ENCODE results near the gene UBE2K. TPM values are rescaled to one million over a fixed set of nuclear protein-coding genes. Genes with fewer than 3 reads are reported as not detected.

Gene UBE2K
- total RNA-seq, 1 donor from 2014 or later, result 77.3 TPM

DNA sequence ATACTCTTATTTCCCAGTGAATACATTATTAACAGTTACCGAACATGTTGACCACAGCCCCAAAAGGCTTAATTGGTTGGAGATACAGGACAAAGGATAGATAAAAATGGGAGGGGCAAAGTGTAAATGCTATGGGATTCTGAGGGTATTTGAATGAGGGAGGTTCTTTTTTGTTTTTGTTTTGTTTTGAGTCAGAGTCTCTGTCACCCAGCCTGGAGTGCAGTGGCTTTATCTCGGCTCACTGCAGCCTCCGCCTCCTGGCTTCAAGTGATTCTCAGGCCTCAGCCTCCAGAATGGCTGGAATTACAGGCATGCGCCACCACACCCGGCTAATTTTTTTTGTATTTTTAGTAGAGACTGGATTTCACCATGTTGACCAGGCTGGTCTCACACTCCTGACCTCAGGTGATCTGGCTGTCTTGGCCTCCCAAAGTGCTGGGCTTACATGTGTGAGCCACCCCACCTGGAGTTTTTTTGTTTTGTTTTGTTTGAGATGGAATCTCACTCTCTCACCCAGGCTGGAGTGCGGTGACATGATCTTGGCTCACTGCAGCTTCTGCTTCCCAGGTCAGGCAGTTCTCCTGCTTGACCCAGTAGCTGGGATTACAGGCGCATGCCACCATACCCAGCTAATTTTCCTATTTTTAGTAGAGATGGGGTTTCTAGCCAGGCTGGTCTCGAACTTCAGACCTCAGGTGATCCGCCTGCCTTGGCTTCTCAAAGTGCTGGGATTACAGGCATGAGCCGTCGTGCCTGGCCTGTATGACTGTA is 9.0 kb downstream of the UBE2K start:
- no peaks in the 10 kb centered on the region for H3K27me3 Mint-ChIP-seq (ENCODE audit: unreplicated experiment)
- peaks cover 39% of the 10 kb centered on the region for H3K4me1 Mint-ChIP-seq (ENCODE audit: unreplicated experiment)
- peak overlapping the region; percentile 73 for H3K27ac Mint-ChIP-seq (ENCODE audit: unreplicated experiment)
- no peaks in the 10 kb centered on the region for H3K9me3 Mint-ChIP-seq (ENCODE audit: unreplicated experiment)
- DNase-seq (ENCODE audit: extremely low spot score, unreplicated experiment), result peak; percentile 36
- no peak overlapping the region for H3K4me3 Mint-ChIP-seq (ENCODE audit: unreplicated experiment)
- TF ChIP-seq, protein P1, sequence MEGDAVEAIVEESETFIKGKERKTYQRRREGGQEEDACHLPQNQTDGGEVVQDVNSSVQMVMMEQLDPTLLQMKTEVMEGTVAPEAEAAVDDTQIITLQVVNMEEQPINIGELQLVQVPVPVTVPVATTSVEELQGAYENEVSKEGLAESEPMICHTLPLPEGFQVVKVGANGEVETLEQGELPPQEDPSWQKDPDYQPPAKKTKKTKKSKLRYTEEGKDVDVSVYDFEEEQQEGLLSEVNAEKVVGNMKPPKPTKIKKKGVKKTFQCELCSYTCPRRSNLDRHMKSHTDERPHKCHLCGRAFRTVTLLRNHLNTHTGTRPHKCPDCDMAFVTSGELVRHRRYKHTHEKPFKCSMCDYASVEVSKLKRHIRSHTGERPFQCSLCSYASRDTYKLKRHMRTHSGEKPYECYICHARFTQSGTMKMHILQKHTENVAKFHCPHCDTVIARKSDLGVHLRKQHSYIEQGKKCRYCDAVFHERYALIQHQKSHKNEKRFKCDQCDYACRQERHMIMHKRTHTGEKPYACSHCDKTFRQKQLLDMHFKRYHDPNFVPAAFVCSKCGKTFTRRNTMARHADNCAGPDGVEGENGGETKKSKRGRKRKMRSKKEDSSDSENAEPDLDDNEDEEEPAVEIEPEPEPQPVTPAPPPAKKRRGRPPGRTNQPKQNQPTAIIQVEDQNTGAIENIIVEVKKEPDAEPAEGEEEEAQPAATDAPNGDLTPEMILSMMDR (IDR thresholded peaks at IDR 0.05), result no peak
- H3K36me3 Mint-ChIP-seq (ENCODE audit: unreplicated experiment), result peaks cover 11% of the 10 kb centered on the region

DNA sequence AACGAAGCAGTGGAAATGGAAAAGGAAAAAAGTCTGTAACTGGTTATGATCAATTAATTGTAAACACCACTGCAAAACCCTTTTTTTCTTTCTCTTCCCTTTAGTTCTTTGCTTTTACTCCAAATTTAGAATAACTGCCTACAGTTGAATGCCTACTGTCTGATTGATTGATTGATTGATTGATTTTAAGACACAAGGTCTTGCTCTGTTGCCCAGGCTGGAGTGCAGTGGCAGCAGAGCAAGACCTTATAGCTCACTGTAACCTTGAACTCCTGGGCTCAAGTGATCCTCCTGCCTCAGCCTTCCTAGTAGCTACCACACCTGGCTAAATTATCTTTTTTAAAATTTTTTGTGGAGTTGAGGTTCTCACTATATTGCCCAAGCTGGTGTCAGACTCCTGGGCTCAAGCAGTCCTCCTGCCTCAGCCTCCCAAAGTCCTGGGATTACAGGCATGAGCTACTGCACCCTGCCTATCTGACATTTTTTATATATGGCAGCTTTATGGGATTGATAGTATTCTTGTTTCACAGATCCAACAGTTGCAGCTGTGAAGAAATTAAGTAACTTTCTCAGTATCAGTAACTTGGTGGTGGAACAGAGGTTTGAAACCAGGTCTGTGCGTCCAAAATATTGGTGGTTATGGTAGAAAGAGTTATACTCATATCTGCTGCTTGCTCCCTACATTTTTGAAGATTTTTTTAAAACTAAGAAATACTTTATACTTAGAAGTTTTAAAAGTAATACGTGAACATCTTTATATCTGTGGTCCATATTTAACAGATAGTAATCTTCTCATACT is 12.4 kb downstream of the UBE2K start:
- peaks cover 6% of the 10 kb centered on the region for H3K36me3 Mint-ChIP-seq (ENCODE audit: unreplicated experiment)
- peaks cover 55% of the 10 kb centered on the region for H3K4me1 Mint-ChIP-seq (ENCODE audit: unreplicated experiment)
- DNase-seq (ENCODE audit: extremely low spot score, unreplicated experiment), result no peak
- no peak overlapping the region for H3K4me3 Mint-ChIP-seq (ENCODE audit: unreplicated experiment)
- no peaks in the 10 kb centered on the region for H3K9me3 Mint-ChIP-seq (ENCODE audit: unreplicated experiment)
- H3K27ac Mint-ChIP-seq (ENCODE audit: unreplicated experiment), result peak overlapping the region; percentile 28
- TF ChIP-seq, protein P1 (IDR thresholded peaks at IDR 0.05), result no peak
- H3K27me3 Mint-ChIP-seq (ENCODE audit: unreplicated experiment), result no peaks in the 10 kb centered on the region

DNA sequence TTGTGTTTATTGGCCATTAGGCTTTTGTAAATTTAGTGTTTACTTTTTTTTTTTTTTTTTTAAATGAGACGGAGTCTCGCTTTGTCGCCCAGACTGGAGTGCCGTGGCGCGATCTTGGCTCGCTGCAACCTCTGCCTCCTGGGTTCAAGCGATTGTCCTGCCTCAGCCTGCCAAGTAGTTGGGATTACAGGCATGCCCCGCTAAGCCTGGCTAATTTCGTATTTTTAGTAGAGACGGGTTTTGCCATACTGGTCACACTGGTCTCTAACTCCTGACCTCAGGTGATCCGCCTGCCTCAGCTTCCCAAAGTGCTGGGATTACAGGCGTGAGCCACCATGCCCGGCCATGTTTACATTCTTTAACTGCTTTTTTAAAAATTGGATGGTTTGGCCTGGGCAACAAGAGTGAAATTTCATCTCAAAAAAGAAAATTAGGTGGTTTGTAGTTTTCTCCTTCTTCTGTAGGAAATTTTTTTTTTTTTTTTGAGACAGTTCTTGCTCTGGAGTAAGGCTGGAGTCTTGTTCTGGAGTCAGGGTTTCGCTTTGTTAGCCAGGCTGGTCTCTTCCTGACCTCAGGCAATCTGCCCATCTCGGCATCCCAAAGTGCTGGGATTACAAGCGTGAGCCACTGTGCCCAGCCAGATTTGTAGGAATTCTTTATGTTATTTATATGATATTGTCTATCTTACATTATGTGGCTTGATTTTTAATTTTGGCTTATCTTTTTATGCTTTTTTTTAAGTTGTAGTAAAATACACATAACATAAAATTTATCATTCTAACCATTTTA is 15.1 kb downstream of the UBE2K start:
- TF ChIP-seq, protein P1 (IDR thresholded peaks at IDR 0.05), result no peak
- H3K9me3 Mint-ChIP-seq (ENCODE audit: unreplicated experiment), result no peaks in the 10 kb centered on the region
- H3K27ac Mint-ChIP-seq (ENCODE audit: unreplicated experiment), result peak overlapping the region; percentile 79
- peak; percentile 19 for DNase-seq (ENCODE audit: extremely low spot score, unreplicated experiment)
- H3K4me3 Mint-ChIP-seq (ENCODE audit: unreplicated experiment), result no peak overlapping the region
- H3K4me1 Mint-ChIP-seq (ENCODE audit: unreplicated experiment), result peaks cover 50% of the 10 kb centered on the region
- H3K27me3 Mint-ChIP-seq (ENCODE audit: unreplicated experiment), result no peaks in the 10 kb centered on the region
- peaks cover 10% of the 10 kb centered on the region for H3K36me3 Mint-ChIP-seq (ENCODE audit: unreplicated experiment)

DNA sequence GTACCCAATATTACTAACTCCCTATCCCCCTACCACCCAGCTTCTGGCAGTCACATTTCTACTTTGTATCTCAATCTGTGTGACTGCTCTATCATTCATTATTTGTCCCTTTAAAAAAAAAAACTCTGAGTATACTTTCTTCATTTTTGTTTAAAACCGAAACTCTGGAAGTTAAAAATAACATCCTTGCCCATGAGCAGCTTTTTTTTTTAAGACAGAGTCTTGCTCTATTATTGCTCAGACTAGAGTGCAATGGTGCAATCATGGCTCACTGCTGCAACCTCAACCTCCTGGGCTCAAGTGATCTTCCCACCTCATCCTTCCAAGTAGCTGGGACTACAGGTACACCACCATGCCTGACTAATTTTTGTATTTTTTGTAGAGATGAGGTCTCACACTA is 15.8 kb downstream of the UBE2K start:
- Mint-ChIP-seq H3K4me3 (ENCODE audit: unreplicated experiment) (peak overlapping the region; percentile 46), H3K9me3 (ENCODE audit: unreplicated experiment) (no peaks in the 10 kb centered on the region), H3K4me1 (ENCODE audit: unreplicated experiment) (peaks cover 43% of the 10 kb centered on the region), H3K36me3 (ENCODE audit: unreplicated experiment) (peaks cover 11% of the 10 kb centered on the region), H3K27ac (ENCODE audit: unreplicated experiment) (peak overlapping the region; percentile 79), H3K27me3 (ENCODE audit: unreplicated experiment) (no peaks in the 10 kb centered on the region)
- no peak for DNase-seq (ENCODE audit: extremely low spot score, unreplicated experiment)
- TF ChIP-seq, protein P1 (IDR thresholded peaks at IDR 0.05), result no peak
